ENCODE results near the gene LARP4B.

Gene LARP4B

DNA sequence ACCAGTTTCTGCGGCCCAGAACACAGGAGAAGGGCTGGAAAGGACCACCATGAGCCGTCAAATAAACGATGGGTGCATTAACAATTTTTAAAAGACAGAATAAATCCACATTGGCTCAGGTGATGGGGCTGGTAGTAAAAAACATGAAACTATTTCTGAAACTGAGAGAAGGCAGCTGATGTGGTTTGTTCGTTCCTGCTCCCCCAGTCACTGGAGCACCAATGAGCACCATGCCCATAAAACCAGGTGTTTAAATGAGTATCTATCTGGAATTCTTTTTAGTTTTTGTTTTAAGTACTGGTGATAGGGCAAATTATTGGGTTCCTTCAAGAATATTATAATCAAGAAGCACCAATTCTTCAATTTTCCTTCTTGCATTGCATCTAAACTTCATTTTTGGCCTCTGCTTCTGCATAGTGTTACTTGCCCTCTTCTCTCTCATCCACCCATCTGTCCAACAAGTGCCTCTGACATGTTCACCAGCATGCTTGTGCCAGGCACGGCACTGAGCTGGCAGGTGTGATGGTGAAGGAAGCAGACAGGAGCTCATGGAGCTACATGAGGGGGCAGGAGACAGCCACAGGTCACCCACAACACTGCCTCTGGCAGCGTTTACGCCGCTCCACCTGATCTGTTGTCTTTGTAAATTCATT lies 65.5 kb downstream of the LARP4B start:
- no peak for DNase-seq

DNA sequence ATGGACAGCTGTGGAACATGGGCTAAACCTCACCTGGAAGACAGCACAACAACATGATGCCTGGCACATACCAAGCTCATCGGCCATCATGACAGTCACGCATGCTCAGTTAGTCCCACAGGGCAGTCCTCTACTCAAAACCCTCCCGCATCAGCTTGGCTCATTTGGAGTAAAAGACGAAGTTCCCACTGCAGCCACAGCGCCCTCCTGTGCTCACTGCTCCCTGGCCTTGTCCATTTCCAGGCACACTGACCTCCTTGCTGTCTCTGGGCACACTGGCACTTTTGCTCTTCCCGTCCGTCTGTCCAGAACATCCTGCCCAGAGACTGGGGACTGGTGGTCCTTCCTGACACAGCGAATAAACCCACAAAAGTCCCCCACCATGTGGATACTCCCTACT lies 66.2 kb downstream of the LARP4B start:
- DNase-seq = no peak

DNA sequence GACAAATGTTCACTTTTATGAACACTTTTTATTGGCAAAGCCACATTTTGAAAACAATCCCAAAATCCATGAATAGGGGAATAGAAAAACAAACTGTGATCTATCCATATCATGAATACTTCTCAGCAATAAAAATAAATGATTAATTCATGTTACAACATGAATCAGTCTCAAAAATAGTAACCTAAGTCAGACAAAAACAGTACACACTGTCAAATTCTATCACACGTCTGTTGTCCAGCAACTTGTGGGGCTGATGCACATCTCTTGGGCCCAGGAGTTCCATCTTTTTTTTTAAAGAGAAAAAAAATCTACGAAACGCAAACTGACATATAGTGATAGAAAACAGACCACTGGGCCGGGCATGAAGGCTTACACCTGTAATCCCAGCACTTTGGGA lies 71.0 kb downstream of the LARP4B start:
- DNase-seq = no peak

DNA sequence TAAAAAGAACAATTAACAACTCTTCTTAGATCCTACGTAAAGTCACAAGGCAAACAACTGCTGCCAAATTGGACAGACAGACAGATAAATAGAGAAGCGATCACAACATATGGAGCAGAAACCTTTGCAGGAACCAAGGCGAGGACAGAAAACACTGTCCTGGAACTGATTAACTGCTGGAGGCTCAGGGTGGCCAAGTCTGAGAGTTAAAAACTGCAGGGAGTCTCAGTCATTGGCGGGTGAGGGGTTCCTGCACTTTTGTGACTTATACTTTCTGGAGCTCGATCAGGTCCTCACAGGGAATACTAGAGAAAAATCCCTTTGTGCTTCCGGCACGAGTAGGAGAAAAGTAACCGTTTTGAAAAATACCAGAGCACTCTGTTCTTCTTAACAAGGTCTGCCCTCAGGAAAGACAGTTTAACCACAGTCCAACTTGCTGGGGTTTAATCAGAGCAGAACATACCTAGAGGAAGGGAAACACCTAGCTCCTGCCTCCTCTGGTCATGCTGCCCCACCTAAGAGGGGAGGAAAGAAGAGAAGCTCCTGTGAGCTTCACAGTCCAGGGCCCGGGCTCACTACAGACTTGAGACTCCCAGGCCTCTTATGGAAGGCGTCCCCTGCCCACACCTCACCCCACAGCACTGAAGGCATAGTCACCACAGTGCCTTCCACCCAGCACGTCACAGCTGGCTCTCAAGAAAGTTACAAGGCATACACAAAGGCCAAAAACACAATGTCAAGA lies 74.9 kb downstream of the LARP4B start:
- DNase-seq = no peak

DNA sequence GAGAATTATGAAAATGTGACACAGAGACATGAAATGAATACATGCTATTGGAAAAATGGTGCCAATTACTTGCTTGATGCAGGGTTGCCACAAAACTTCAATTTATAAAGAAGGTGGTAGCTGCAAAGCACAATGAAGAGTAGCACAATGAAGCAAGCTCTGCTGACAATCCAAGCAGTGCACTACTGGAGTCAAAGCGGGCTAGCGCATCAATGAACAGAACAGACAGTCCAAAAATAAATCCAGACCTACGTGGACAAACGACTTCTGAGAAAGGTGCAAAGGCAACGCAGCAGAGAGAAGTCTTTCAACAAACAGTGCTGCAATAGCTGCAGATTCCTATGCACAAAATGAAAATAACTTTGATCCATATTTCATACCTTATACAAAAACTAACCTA lies 75.8 kb downstream of the LARP4B start:
- no peak for DNase-seq

DNA sequence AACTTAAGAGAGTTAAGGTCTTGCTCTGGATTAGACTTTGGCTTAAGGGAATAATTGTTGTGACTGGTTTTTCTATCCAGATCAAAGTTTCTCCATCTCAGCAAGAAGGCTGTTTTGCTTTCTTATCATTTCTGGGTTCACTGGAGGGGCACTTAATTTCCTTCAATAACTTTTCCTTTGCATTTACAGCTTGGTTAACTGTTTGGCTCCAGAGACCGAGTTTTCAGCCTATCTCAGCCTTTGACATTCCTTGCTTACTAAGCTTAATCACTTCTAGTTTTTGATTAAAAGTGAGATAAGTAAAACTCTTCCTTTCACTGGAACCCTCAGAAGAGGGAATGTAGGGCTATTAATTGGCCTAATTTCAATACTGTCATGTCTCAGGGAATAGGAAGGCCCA lies 76.4 kb downstream of the LARP4B start:
- no peak for DNase-seq

DNA sequence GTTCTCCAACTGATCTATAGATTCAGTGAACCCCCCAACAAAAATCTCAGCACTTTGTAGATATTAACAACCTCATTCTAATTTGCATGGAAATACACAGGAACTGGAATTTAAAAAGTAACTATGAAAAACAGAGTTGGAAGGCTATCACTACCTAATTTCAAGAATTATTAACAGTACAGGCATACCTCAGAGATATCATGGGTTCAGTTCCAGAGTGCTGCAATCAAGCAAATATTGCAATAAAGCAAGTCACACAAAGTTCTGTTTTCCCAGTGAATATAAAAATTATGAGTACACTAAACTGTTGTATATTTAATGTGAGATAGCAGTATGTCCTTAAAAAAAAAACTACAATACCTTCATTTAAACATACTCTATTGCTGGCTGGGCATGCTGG lies 78.5 kb downstream of the LARP4B start:
- no peak for DNase-seq

DNA sequence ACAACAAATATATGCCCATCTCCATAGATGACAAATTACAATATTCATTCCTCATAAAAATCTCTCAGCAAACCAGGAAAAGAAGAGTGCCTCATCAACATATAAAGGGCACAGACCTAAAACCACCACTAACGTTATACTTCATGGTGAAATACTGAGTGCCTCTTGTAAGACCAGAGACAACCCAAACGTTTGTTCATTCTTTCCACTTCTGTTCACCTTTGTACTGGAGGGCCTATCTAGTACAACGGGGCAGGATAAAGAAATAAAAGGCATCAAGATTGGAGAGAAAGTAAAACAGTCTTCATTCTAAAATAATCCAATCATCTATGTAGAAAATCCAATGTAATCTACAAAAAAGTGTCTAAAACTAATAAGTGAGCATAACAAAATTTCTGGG lies 79.1 kb downstream of the LARP4B start:
- DNase-seq = no peak

DNA sequence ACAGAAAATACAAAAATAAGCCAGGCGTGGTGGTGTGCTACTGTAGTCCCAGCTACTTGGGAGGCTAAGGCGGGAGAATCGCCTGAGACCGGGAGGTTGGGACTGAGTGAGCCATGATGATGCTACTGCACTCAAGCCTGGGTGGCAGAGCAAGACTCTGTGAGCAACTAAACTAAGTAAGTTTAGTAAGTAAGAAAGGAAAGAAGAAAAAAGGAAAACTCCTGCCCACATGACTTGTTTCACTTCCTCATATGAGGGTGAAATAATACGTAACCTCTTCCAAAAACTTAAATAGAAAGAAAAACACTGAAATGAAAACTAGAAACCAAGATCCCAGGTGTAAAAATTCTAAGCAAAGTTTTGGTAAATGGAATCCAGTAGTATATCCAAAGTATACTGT lies 79.6 kb downstream of the LARP4B start:
- no peak for DNase-seq

DNA sequence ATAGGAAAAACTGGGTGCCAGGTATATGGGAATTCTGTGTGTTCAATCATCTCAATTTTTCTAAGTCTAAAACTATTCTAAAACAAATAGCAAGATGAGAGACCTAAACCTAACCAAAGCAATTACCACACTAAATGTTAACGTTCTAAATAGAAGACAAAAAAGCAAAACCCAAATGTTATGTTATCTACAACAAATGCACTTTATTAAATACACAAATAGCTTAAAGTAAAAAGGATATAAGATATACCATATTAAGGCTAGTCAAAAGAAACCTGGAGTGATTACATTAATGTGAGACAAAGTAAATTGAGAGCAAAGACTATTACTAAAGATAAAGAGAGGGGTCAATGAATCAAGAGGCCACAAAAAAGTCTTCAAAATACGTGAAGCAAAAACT lies 81.4 kb downstream of the LARP4B start:
- no peak for DNase-seq

DNA sequence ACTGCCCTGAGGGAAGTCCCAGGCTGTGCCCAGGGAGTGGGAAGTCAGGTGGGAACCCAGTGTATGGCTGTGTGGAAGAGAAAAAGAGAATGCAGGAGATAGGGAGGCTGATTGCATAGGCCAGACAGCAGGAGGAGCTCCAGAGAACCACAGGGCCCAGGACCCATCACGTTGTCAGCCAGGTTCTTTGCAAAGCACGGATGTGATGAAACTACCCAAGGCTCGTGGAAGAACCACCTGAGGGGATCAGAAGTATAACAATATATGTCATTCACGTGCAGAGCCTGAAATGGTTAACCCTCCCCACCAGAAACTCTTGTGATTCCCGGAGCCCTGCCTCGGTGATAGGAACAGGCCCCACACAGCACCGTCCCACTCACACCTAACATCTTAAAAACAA lies 83.6 kb downstream of the LARP4B start:
- DNase-seq = no peak

DNA sequence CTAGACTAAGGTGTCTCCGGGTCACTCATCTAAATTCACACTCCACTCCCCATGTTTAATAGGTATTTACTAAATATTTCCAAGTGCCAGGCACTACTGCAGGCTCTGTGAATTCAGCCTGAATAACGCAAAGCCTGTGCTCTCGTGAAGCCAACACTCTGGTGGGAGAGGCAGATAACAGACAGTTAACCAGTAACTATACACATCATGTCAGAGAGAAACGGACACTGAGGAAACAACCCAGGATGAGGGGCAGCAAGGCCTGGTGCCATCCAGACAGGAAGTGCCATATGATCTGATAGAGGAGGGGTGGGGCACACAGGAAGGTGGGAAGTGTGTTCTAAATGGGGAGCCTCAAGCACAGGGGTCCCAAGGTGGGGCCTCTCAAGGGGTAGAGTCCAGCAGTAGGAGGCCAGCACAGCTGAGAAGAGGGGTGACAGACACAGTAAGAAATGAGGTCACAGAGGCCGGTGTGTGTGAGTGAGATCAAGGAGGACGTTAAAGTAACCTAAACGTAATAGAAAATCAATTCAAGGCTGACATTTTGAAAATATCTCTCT lies 85.3 kb downstream of the LARP4B start:
- DNase-seq = no peak

DNA sequence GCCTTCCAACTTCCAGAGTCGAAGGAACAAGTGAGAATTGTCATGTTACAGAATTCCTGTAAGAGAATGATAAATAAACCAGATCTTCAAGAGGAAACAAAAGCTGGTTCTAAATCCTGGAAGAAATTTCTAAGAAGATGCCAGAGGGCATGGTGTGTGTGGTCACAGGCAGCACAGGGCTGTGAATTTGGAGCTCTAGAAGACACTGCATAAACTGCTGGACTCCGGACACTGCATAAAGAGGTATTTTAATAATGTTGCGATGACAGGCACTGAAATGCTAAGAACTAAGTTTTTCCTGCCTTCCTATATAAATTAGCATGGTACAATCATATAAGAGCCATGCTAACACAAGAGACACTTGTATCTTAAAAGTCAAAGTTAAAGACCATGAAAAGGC lies 86.0 kb downstream of the LARP4B start:
- DNase-seq = no peak

DNA sequence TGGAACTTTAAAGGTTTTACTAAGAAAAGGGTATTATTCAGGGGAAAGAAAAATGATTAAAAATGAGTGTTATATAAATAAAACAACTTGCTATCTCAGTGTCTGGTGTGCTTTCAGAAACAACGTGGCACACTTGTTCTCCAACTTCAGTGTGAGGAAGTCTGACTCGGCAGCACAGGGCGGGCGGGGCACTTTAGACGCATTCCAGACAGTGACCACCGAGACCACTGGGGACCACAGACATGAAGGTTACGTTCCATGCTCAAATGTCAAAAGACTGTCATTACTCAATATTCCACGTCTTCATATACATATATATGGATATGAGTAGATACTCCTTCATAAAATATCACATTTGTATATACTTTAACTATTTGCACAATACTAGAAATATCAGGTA lies 87.0 kb downstream of the LARP4B start:
- DNase-seq = no peak

DNA sequence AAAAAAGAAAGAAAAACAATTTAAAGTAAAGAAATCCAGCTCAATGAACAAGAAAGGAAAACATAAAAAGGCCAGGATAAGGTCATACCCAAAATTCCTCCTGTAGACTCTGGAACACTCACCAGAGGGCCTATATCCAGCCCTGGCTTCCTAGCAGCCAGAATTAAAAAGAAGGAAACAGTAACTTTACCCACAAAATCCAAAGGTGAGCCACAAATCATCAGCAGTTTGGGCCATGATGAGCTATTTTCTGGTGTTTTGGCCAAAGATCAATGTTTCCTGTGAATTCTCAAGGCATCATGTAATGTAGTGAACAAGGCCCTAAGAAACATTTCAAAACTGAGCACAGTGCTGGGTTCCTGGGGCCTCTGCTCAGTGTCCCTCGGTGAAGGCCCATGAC lies 87.8 kb downstream of the LARP4B start:
- DNase-seq = no peak

DNA sequence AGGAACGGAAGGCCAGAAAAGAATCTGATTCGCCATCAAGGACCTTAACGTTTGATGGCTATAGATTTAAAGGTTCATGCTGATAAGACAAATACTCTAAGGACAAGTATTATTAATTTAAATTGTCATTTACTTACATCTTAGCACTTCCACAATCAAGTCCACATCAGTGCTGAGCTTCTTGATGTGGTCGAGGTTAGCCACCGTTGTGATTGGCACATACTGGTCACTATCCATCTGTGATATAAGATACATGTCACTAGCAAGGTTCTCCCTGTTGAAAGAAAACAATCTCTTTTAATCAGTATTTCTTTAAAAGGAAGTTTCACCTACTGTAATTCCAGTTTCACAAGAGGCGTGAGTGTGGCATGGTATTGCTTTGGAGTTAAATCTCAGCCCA lies 88.7 kb downstream of the LARP4B start:
- no peak for DNase-seq

DNA sequence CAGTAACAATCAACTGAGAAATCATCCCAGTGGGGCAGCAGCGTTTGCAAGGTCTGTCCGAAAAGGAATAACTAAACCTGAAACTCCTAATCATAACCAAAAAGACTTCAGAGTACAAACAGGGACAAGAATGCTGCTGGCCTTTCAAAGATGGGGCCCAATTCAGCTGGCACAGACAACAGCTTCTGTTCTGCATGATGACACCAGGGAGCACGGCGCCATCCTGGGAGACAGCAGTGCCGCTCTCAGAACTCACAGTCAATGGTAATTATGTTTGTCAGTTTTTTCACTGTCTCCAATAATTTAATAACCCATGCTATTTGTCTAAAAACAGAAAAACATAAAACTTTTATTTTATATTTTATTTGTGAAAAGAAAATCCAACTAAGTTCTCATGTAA lies 90.0 kb downstream of the LARP4B start:
- no peak for DNase-seq

DNA sequence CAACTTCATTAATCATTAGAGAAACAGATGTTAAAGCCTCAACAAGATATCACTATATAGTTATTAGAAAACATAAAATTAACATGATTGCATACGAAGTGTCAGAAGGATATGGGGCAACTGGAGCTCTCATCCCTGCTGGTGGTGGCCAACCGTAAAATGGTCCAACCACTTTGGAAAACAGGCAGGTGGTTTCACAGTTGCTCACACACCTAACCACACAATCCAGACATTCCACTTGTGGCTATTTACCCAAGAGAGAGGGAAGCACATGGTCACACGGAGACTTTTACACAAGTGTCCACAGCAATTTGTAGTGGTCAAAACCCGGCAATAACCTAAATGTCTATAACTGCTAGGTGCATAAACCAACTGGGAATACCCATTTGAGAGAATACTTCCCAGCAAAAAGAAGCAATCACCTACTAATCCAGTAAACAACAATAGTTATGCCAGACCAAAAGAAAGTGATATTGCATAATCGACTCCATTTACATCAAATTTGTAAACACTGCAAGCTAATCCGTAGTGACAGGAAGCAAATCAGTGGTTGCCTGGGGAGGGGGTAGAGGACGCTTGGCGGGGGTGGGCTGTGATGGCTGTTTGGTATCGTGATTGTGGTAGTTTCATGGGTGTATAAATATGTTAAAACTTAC lies 91.8 kb downstream of the LARP4B start:
- DNase-seq = no peak

DNA sequence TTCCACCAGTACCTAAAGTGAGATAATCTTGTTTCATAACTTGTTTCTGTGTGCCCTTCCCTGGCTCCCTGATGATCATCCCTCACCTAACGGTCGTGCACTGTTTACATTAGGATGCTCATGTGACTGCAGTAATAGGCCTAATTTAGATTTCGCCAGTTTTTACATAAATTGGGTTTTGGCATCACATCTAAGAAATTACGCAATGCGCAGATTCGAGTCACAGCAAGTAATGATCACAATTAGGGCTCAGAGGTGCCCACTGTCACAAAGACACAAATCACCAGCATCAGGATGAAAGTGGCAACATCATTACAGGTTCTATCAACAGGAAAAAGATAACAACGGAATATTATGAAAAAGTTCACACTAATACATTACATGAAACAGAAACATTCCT lies 94.7 kb downstream of the LARP4B start:
- no peak for DNase-seq

DNA sequence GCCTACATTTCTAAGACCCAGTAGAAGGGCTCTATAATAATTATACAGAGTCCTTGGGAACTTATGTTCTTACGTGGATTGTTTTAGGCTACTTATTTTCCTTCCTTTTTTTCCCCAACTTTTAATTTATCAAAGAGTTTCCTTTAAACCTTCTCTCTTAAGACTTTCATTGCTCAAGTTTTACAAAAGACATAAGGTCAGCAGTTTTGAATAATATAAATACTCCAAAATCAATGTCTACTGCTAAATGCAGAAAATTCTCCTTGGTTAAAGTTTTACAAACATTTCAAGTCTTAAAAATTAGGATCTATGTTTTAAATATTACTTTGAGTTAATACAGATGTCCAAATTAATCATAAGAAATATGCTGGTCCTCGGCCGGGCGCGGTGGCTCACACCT lies 97.0 kb downstream of the LARP4B start:
- DNase-seq = no peak

DNA sequence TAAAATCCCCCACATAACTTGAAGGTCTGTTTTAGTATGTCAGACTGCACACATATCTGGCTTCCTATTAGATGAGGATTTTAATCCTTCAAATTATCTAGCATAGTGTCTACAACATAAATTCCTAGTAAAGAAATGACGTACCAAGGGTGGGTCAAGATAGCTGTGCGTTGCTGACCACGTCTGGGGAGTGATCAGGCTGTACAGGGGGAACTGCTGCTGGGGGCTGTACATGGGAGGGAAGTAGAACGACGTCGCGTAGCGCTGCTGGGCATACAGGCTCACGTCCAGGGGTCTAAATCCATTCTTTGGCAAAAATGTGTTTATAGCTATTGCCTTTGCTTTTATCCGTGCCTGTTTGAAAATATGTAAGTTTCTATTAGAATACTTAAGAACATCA lies 102.3 kb downstream of the LARP4B start:
- no peak for DNase-seq

DNA sequence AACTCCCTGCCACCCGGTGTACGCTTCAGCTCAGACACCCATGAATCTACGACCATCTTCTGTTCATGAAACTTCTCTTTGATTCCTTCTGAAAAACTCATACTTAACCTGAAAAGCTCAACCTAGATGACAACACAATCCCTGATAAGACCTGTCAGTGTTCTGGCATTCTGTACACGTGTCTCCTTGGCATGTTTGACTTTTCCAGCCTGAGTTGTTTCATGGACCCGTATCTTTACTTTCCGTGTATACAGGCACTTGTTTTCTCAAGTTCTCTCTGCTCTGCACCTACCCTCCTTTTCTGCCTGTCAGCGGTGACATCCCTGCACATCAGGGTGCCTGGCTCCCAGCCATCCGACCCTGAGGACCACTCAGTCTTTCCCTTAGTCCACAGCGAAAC lies 103.3 kb downstream of the LARP4B start:
- no peak for DNase-seq

DNA sequence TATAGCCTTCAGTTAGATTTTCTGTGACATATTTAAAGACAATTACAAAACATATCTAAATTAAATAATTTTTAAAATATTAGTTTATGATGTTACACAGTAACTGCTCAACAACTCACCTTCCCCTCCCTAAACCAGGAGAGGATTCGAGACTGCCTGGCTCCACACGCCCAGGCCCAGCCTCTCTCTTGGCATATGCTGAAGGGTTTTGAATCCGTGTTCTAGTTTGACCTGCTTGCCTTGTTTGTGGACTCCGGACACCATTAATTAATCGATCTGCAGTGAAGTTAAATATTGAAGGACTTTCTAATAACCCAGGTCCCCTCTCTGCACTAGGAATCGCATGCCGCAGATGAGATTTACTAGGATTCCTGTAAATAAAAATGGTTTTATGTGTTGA lies 106.6 kb downstream of the LARP4B start:
- no peak for DNase-seq

DNA sequence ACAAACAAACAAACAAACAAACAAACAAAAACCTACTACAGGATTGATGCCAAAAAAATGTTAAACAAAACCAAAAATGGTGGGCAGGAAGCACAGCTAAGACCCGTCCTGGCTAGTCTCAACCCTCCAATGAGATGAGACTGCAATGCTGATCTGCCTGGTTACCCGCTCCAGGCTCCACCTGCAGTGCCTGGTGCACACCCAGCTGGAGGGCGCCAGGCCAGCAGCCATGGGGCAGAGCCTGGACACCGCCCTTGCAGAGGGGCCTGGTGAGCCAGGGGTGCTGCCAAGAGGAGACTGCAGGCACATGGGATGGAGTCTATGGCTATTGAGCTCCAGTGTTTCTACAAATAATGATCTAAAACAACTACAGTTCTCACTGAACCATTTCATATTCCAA lies 107.0 kb downstream of the LARP4B start:
- DNase-seq = no peak
